DOHH2 (cell line): ENCODE results near the gene ORAI2.
A peak's percentile ranks its signal among the peaks of the same experiment; 100 is the strongest.

ENCODE experiments used
- H3F3A ChIP-seq: fragments of 200-600 bp; sonication (generic), shearing (Covaris generic); 2 replicates; pipeline ENCODE4 v1.6.0; 2016; ENCODE audit warnings: antibody characterized with exemption, mild to moderate bottlenecking; ENCODE audit not compliant: control insufficient read depth, insufficient read depth
- H3K27ac ChIP-seq: fragments of 200-600 bp; sonication (generic); 2 replicates; pipeline ENCODE4 v1.5.1; 2014; ENCODE audit warnings: low read depth, mild to moderate bottlenecking, low read length, moderate library complexity
- H3K27me3 ChIP-seq: fragments of 200-600 bp; sonication (generic); 2 replicates; pipeline ENCODE4 v1.6.1; 2014; ENCODE audit warnings: mild to moderate bottlenecking, low read length, mixed read lengths; ENCODE audit not compliant: control insufficient read depth
- H3K36me3 ChIP-seq: fragments of 200-600 bp; sonication (generic); 2 replicates; pipeline ENCODE4 v1.6.1; 2014; ENCODE audit warnings: mild to moderate bottlenecking, low read length, moderate library complexity, mixed read lengths; ENCODE audit not compliant: control insufficient read depth
- H3K4me1 ChIP-seq: fragments of 200-600 bp; sonication (generic); 2 replicates; pipeline ENCODE4 v1.6.1; 2014; ENCODE audit warnings: mild to moderate bottlenecking, low read length, mixed read lengths; ENCODE audit not compliant: control insufficient read depth
- H3K4me2 ChIP-seq: fragments of 200-600 bp; sonication (generic); 2 replicates; pipeline ENCODE4 v1.6.0; 2014; ENCODE audit warnings: mild to moderate bottlenecking, low read length, moderate library complexity
- H3K4me3 ChIP-seq: fragments of 200-600 bp; sonication (generic); 2 replicates; pipeline ENCODE4 v1.5.1; 2014; ENCODE audit warnings: mild to moderate bottlenecking, low read length, mixed read lengths
- H3K79me2 ChIP-seq: fragments of 200-600 bp; sonication (generic); 2 replicates; pipeline ENCODE4 v1.6.1; 2014; ENCODE audit warnings: mild to moderate bottlenecking, low read length, mixed read lengths; ENCODE audit not compliant: control insufficient read depth
- H3K9me2 ChIP-seq: fragments of 200-600 bp; sonication (generic); replicated peaks from 2 replicates; pipeline ENCODE4 v1.6.1; 2014; ENCODE audit warnings: mild to moderate bottlenecking, low read length, mixed read lengths; ENCODE audit not compliant: control insufficient read depth
- H3K9me3 ChIP-seq: fragments of 200-600 bp; sonication (generic); 2 replicates; pipeline ENCODE4 v1.6.1; 2014; ENCODE audit warnings: antibody characterized with exemption, low read length, mixed read lengths; ENCODE audit not compliant: control insufficient read depth, insufficient read depth
- H4K20me1 ChIP-seq: fragments of 200-600 bp; sonication (generic); 2 replicates; pipeline ENCODE4 v1.6.0; 2014; ENCODE audit warnings: low read depth, mild to moderate bottlenecking, antibody characterized with exemption, low read length, moderate library complexity; ENCODE audit not compliant: control insufficient read depth, insufficient read depth
- EZH2phosphoT487 ChIP-seq: fragments of 200-600 bp; sonication (generic); IDR thresholded peaks from 2 replicates; pipeline ENCODE4 v1.6.1; 2017; ENCODE audit warnings: borderline replicate concordance, mild to moderate bottlenecking, antibody characterized with exemption, low read length, moderate library complexity, mixed read lengths
- TF ChIP-seq, protein P1 (sequence below): fragments of 200-600 bp; sonication (generic); IDR thresholded peaks from one replicate; pipeline ENCODE4 v1.5.1; 2014; ENCODE audit warnings: antibody characterized with exemption, mild to moderate bottlenecking, low read depth, low read length; ENCODE audit not compliant: poor library complexity, severe bottlenecking

The ORAI2 gene

DNA sequence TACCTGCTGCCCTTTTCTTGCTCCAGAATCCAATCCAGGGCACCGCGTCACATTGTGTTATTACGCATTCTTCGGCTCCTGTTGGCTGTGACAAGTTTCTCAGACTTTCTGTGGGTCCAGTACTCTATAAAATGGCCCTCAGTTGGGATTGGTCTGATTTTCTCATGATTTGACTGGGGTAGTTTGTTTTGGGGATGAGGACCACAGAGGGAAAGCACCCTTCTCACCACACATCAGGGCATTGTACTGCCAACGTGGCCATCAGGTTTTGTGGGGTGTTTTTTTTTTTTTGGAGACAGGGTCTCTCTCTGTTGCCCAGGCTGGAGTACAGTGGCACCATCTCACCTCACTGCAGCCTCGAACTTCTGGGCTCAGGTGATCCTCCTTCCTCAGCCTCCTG, 17.0 kb upstream of the ORAI2 start:
- H3K27me3 ChIP-seq = no peaks in the 10 kb centered on the region
- H3K79me2 ChIP-seq = peaks cover 68% of the 10 kb centered on the region
- TF ChIP-seq, protein P1, sequence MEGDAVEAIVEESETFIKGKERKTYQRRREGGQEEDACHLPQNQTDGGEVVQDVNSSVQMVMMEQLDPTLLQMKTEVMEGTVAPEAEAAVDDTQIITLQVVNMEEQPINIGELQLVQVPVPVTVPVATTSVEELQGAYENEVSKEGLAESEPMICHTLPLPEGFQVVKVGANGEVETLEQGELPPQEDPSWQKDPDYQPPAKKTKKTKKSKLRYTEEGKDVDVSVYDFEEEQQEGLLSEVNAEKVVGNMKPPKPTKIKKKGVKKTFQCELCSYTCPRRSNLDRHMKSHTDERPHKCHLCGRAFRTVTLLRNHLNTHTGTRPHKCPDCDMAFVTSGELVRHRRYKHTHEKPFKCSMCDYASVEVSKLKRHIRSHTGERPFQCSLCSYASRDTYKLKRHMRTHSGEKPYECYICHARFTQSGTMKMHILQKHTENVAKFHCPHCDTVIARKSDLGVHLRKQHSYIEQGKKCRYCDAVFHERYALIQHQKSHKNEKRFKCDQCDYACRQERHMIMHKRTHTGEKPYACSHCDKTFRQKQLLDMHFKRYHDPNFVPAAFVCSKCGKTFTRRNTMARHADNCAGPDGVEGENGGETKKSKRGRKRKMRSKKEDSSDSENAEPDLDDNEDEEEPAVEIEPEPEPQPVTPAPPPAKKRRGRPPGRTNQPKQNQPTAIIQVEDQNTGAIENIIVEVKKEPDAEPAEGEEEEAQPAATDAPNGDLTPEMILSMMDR = no peak
- no peak for TF ChIP-seq EZH2phosphoT487
- H3K4me1 ChIP-seq = peaks cover 90% of the 10 kb centered on the region
- peak overlapping the region; percentile 54; the same call in 1 of the 2 replicates for H3K4me2 ChIP-seq
- H4K20me1 ChIP-seq = no peaks in the 10 kb centered on the region
- peaks cover 25% of the 10 kb centered on the region for H3F3A ChIP-seq
- H3K9me3 ChIP-seq = no peaks in the 10 kb centered on the region
- peaks cover 97% of the 10 kb centered on the region for H3K36me3 ChIP-seq
- no peak overlapping the region for H3K4me3 ChIP-seq
- H3K9me2 ChIP-seq = no peaks in the 10 kb centered on the region
- H3K27ac ChIP-seq = peak overlapping the region; percentile 67

DNA sequence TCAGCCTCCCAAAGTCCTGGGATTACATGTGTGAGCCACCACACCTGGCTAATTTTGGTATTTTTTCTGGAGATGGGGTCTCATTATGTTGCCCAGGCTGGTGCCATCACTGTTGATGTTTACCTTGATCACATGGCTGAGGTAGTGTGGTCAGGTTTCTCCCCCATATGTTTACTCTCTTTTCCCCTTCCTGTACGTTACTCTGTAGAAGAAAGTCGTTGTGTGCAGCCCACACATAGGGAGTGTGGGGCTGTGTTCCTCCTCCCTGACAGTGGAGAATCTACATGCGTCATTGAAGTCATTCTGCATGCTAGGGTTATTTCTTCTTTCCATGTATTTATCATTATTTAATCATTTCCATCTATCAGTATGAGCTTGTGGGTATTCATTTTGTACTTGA, 16.3 kb upstream of the ORAI2 start:
- Histone ChIP-seq H3K4me2 (no peak overlapping the region), H3K79me2 (peaks cover 61% of the 10 kb centered on the region), H4K20me1 (no peaks in the 10 kb centered on the region), H3K27ac (no peak overlapping the region), H3K9me3 (no peaks in the 10 kb centered on the region), H3K27me3 (no peaks in the 10 kb centered on the region), H3F3A (peaks cover 29% of the 10 kb centered on the region), H3K9me2 (no peaks in the 10 kb centered on the region), H3K36me3 (peaks cover 94% of the 10 kb centered on the region), H3K4me1 (peaks cover 90% of the 10 kb centered on the region), H3K4me3 (no peak overlapping the region)
- TF ChIP-seq, protein P1 = no peak
- no peak for TF ChIP-seq EZH2phosphoT487

DNA sequence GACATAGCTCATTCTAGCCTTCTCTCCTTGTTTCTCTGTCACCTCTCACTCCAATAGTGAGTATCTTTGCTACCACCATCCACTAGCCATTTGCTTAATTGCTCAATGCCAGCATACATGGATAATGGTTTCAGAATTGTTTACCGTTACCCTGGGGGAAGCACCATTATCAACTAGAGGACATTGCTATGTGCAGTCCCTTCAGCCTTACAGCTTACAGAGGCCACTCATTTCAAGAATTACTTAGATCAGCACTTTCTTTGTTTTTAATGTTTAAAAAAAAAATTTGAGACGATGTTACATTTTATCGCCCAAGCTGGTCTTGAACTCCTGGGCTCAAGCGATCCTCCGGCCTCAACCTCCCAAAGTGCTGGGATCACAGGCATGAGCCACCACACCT, 14.8 kb upstream of the ORAI2 start:
- TF ChIP-seq EZH2phosphoT487 = no peak
- TF ChIP-seq, protein P1 = no peak

DNA sequence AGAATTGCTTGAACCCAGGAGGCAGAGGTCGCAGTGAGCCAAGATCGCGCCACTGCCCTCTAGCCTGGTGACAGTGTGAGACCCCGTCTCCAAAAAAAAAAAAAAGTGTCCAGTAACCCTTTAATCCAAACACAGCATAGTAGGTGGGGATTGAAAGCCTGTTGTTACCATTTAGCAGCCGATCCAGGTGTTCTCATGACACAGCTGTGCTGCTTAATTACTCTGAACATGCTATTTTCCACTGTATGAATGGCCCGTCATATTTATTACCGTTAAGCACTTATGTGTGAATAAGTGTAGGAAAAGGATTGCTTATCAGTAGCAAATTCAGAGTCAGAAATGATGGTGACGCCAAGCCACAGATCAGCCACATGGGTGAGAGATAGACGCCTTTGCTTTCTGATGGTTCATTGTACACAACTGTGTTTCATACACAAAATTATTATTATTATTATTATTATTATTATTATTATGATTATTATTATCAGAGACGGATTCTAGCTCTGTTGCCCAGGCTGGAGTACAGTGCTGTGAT, 11.6 kb upstream of the ORAI2 start:
- Histone ChIP-seq H3K9me2 (no peaks in the 10 kb centered on the region), H3K36me3 (peaks cover 82% of the 10 kb centered on the region), H3K79me2 (peaks cover 41% of the 10 kb centered on the region)

More for the DNA sequence above, 14.8 kb upstream of the ORAI2 start:
- no peaks in the 10 kb centered on the region for H3K9me2 ChIP-seq
- H3K36me3 ChIP-seq = peaks cover 84% of the 10 kb centered on the region
- H3K4me3 ChIP-seq = no peak overlapping the region
- H3K79me2 ChIP-seq = peaks cover 48% of the 10 kb centered on the region
- H3F3A ChIP-seq = peaks cover 34% of the 10 kb centered on the region
- H3K27ac ChIP-seq = no peak overlapping the region
- H3K27me3 ChIP-seq = no peaks in the 10 kb centered on the region
- no peaks in the 10 kb centered on the region for H3K9me3 ChIP-seq
- no peak overlapping the region for H3K4me2 ChIP-seq
- peaks cover 87% of the 10 kb centered on the region for H3K4me1 ChIP-seq
- H4K20me1 ChIP-seq = no peaks in the 10 kb centered on the region

More for the DNA sequence above, 11.6 kb upstream of the ORAI2 start:
- Histone ChIP-seq H3K4me3 (no peak overlapping the region), H3K9me3 (no peaks in the 10 kb centered on the region), H3K4me2 (no peak overlapping the region), H4K20me1 (no peaks in the 10 kb centered on the region), H3K4me1 (peaks cover 90% of the 10 kb centered on the region), H3F3A (peaks cover 56% of the 10 kb centered on the region), H3K27ac (peak overlapping the region; percentile 73), H3K27me3 (no peaks in the 10 kb centered on the region)
- TF ChIP-seq, protein P1 = no peak
- TF ChIP-seq EZH2phosphoT487 = no peak
